ENCODE results near the gene ADGRG4.
A peak's percentile ranks its signal among the peaks of the same experiment; 100 is the strongest.

The ADGRG4 gene

DNA sequence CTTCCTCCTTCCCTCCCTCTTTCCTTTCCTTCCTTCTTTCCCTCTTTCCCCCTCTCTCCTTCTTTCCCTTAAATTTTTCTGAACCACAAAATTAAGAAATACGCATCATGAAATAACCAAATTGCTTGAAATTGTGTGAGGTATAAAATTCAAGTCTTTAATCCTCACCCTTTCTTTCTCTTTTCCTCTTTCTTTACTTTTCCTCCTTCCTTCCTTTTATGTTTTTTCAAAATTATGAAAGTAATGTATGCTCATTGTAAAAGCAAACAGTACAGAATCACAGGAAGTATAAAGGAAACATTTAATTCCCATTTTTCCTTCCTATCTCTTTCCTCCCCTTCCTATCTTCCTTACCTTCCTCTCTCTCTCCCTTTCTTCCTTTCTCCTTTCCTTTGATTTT is 5.4 kb downstream of the ADGRG4 start:
- no peak for DNase-seq

DNA sequence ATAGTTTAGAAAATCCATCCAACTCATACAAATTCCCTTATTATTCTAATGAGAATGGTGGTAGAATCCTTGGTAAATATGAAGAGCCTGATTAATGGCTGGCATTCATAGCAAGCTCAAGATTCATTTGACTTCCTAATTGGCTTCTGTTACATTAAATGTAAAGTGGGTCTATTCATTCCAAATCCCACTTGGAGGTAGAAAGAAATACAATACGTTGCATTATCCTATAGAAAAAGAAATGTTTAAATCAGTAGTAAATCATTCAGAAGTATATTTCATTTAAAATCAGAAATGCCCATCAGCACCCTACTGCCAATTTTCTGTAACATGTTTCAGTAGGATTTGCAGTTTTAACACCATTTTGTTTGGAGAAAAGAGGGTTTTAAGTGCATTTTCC is 6.7 kb downstream of the ADGRG4 start:
- no peak for DNase-seq

DNA sequence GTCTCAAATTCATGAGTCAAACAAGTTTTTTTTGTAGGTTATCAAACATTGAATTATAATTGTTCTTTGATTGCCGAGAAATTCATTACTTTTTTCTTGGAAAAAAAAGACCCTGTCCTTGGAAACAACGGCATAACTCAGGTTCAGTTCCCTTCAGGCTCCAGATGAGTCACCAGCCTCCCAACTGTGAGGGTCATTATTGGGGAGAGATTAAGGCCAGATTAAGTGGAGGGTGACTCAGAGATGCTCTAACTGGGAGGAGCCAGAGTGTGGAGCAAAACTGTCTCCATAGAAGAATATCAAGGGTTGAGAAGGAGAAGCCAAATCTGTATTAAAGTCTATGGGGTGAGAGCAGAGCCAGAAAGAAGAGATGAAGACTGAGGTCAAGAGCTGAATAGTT is 9.6 kb downstream of the ADGRG4 start:
- DNase-seq: peak; percentile 71

DNA sequence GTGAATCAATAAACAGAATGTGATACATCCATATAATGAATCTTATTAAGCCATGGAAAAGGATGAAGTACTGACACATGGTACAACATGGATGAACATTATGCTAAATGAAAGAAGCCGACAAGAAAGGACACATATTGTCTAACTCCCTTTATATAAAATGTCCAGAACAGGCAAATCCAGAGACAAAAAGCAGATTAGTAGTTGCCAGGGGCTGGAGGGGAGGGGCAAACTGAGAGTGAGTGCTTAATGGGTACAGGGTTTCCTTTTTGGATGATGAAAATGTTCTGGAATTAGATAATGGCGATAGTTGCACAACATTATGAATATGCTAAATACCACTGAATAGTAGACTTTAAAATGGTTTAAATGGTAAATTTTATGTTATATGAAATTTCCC is 17.4 kb downstream of the ADGRG4 start:
- no peak for DNase-seq

DNA sequence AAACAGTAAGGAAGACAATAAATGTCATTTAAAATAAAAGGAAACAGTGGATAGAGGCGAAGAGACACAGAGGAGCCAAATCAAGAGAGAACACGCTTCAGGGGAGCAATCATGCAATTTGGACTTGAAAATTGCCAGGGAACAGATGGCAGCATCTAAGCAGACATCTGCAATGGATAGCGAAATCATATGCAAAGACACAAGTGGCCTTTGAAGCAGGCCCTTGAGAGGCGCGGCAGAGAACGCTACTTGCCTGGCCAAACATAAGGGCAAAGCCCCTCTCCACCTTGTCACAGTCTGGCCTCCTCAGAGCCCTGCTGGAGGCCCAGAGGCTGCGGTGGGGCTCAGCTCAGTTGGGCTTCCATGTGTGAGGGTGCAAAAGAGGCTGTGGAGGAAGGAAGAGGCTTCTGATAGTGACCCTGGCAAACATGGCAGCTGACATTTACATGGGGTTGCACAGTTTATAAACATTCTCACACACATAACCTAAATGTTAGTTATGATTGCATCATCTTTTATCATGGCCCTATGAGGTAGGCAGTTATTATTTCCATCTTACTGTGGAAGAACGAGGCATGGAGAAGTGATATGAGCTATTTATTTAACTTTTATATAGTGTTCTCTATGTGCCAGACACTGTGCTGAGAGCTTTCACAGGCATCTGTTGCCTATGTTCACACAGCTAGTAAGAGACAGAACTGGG is 18.3 kb downstream of the ADGRG4 start:
- DNase-seq: no peak

DNA sequence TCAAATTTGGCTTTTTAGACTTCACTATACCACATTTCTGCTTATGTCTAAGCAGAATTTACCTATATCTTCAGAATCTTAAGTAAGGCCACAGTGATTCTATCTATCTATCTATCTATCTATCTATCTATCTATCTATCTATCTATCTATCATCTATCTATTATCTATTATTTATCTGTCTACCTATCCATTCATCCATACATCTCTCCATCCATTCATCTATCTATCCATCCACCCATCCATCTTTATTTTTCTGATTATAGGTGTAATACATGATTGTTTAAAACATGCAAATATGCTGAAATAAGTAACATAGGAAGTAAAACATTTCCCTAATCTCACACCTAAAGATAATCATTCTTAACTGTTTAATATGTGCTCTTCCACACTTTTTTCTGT is 18.8 kb downstream of the ADGRG4 start:
- no peak for DNase-seq

DNA sequence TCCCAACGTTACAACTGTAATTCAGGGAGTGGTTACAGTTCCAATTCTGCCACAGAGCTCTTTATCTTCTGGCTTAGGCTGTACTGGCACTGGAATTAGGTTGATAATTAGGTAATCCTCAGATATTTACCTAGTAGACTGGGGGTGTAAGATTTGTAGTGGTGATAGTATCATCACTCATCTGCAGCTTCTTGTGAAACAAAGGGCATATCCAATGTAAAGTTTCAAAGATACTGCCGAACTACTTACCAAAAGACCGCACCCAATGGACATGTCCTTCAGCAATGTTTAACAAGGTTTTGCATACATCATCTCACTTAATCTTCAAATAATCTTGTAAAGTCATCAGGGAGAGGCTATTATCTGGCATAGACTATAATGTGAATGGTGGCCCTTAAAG is 20.8 kb downstream of the ADGRG4 start:
- DNase-seq: no peak

DNA sequence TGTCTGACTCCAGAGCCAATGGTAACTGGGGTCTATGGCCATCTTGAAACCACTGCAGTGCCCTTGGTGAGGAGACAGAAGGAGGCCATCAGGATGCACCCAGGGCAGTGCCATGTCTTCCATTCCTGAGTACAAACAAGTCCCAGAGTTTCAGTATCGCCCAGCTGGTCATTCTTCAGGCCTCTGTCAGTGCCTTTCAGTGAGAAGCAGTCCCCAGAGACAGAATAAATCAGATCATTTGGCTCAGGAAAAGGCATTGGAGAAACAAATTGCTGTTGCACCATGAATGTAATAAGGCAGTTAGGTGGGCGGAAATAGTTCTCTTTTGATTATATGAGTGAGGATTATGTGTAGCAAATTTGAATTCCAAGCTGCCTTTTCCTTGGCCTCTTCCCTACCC is 21.3 kb downstream of the ADGRG4 start:
- no peak for DNase-seq

DNA sequence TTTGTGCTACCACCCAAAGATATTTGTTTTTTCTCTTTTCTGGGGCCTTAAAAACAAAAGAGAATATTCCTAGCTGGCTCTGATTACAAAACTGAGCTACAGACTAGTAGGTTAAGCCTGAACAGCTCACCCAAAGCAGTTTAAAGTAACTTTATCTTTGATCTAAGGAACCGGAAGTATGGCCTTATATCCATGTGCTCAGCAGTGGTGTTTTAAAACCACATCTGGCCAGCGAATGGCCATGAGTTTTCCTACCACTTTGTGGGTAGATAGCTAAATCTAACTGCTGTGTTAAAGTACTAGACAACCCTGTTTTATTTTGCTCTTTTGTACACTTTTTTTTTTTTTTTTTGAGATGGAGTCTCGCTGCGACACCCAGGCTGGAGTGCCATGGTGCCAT is 24.6 kb downstream of the ADGRG4 start:
- no peak for DNase-seq

DNA sequence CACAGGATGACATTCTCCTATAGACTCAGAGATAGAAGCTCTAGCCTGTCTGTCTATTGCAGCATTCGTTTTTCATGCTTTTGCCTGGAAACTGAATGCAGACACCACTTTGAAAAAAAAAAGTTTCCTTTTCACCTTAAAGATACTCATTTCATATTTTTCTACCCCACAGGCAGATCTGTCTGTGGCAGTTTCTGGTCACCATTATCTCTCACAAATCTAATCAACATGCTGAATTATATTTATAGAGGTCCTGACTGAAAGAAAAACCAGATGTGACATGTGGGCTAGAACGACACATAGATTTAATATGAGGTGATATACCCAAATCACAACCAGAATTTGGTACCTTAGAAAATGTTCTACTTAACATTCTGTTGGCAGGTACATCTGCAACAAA is 28.2 kb downstream of the ADGRG4 start:
- no peak for DNase-seq

DNA sequence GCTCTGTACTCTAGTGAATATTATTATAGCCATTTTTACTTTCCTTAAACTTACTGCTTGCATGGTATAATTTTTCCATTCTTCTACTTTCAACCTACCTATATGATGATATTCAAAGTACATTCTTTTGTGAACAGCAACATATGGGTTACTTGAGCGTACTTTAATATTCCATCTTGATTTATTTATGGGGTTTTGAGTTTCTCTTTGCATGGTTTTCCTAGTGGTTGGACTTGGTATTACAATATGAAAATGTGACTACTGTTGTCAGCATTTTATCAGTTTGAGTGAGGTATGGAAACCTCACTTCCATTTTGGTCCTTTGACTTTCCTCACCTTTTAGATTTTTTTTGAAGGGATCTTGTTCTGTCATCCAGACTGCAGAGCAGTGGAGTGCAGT is 35.9 kb downstream of the ADGRG4 start:
- no peak for DNase-seq

DNA sequence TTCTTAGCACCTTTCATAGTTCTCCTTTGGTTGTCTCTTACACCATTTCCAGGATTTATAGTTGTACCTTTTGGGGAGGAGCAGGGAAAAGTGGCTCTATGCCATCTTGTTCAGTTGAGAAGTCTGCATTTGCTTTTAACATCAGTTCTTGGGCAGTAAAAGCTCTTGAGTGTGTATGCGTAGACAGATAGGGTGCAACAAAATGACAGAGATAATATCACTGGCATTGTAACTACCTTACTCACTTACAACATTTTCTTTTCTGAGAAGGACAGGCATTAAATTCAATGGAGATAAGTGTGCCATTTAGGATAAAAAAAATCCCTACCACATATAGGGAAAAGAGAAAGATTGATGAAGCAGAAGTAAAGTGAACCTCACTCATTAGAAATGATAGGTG is 38.9 kb downstream of the ADGRG4 start:
- DNase-seq: no peak

DNA sequence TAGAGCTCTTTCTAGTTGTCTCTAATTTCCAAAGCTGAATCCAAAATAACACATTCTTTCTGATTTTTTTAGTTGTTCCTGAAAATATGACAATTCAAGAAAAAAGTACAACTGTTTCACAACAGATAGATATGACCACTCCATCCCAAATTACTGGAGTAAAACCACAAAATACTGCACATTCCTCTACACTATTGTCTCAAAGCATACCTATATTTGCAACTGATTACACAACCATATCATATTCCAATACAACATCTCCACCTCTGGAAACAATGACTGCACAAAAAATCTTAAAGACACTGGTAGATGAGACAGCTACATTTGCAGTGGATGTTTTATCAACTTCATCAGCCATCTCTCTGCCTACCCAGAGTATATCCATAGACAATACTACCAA is 43.6 kb downstream of the ADGRG4 start:
- DNase-seq: no peak

DNA sequence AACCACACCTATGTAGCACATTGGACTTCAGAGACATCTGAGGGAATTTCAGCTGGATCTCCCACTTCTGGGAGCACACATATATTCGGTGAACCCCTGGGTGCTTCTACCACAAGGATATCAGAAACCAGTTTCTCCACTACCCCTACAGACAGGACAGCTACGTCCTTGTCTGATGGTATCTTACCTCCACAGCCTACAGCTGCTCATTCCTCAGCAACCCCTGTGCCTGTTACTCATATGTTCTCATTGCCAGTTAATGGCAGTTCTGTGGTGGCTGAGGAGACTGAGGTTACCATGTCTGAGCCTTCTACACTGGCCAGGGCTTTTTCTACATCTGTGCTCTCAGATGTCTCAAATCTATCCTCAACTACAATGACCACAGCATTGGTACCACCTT is 45.7 kb downstream of the ADGRG4 start:
- no peak for DNase-seq

DNA sequence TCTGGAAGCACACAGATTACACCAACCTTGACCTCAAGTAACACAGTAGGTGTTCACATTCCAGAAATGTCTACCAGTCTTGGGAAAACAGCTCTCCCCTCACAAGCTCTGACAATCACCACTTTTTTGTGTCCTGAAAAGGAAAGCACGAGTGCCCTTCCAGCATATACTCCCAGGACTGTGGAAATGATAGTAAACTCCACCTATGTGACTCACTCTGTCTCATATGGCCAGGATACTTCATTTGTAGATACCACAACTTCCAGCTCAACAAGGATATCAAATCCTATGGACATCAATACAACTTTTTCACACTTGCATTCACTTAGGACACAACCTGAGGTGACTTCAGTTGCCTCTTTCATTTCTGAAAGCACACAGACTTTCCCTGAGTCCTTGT is 46.9 kb downstream of the ADGRG4 start:
- DNase-seq: no peak

DNA sequence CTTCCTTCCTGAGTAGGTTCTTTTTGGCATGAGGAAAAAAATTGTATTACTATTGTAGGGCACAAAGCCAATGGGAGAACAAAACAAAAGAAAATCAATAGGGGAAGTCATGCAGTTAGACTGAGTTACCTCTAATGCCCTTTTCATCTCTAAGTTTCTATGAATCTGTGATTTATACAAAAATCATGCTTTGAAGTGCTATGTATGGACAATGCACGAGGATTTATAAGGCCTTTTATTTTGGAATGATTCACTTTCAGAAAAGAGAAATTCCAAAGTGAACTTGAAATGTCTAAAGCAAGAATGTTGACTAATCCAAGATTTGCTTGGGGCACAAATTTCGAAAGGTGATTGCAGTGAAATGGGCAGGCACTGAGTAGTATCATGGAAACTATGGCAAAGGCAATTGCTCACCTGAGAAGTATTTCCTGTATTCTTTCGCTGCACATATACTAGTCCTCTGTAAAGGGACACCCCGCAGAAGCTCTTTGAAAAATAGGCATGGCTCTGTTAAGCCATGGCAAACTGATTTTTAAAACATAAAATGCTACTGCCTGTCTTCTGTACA is 52.8 kb downstream of the ADGRG4 start:
- no peak for DNase-seq

DNA sequence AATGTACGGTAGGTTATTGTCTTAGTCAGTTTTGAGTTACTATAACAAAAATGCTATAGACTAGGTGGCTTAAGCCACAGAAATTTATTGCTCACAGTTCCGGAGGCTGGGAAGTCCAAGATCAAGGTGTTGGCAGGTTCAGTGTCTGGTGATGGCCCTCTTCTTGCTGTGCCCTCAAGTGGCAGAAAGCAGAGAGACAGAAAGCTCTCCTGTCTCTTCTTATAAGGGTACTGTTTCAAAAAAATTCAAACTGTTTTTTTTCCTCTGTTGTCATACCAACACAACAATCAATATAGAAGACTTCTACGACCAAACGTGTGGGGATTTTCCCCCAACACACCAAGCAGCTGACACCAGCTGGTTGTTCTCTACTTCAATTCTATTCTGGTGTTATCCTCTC is 53.4 kb downstream of the ADGRG4 start:
- no peak for DNase-seq

DNA sequence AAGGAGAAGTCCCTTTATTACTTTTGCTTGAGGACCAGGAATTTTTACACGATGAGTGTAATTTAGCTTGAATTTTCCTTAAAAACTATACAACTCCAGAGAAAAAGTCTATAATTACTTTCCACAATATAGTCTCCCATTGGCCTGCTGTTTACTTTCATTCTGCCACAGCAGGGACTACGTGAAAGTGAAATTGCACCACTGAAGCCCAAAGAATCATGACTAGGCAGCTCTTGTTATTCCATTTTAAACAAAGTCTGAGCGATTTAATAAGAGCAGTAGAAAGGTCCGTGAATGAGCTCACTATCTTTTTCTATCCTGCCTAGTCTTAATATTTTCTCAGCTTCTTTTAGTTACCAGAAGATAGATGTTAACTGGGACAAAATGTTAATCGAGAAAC is 68.6 kb downstream of the ADGRG4 start:
- no peak for DNase-seq

DNA sequence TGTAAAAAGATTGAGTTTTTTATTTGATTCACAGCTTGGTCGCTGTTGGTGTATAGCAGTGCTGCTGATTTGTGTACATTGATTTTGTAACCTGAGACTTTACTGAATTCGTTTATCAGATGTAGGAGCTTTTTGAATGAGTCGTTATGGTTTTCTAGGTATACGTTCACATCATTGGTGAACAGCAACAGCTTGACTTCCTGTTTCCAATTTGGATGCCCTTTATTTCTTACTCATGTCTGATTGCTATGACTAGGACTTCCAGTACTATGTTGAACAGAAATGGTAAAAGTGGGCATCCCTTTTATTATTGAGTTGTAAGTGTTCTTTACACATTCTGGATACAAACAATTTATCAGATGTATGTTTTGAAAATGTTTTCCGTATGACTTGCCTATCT is 76.0 kb downstream of the ADGRG4 start:
- DNase-seq: no peak

DNA sequence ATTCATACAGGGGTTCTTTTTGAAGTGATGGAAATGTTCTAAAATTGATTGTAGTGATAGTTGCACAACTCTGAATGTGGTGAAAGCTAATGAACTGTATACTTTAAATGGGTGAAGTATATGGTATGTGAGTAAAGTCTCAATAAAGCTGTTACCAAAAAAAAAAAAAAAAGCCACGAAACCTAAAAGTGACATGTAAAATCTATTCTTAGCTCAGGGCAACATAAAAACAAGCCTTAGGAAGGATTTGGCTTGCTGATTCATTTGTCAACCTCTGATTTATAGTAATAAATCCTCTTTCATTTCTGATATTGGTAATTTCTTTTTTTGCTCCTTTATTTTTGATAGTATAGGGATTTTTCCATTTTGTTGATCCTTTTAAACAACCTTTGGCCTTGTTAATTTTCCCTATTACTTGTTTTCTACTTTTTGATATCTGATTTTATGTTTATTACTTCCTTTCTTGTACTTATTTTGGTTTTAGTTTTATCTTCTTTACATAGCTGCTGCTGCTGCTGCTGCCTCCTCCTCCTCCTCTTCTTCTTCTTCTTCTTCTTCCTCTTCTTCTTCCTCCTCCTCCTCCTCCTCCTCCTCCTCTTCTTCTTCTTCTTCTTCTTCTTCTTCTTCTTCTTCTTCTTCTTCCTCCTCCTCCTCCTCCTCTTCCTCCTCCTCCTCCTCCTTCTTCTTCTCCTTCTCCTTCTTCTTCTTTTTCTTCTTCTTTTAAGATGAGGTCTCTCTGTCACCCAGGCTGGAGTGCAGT is 79.4 kb downstream of the ADGRG4 start:
- DNase-seq: no peak

DNA sequence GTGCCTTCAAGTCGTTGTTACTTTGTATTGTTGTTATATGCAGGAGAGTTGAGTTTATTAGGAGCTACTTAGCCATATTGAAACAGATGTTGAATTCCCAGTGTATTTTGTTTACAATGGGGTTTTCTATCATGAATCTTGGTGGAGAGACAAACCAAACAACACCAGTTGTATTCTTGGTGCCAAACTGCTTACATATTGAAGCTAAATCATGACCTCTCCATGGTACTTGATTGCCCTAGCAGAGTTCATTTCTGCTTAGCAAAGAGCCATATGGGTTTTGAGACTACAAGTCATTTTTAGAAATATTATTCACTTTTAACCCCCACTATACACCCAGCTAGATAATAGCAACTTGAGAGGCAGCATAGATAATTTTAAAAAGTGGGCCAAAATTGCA is 85.4 kb downstream of the ADGRG4 start:
- DNase-seq: no peak

DNA sequence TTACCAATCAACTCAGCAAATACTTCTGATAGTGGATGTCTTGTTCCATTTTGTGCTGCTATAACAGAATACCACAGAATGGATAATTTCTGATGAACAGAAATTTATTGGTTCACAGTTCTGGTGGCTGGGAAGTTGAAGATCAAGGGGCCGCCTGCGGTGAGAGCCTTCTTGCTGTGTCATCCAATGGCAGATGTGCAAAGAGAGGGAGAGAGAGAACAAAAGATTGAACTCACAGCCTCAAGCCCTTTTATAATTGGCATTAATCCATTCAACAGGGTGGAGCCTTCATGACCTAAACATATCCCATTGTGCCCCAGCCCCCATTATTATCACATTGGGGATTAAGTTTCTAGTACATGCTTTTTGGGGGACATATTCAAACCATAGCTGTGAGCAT is 86.1 kb downstream of the ADGRG4 start:
- no peak for DNase-seq

DNA sequence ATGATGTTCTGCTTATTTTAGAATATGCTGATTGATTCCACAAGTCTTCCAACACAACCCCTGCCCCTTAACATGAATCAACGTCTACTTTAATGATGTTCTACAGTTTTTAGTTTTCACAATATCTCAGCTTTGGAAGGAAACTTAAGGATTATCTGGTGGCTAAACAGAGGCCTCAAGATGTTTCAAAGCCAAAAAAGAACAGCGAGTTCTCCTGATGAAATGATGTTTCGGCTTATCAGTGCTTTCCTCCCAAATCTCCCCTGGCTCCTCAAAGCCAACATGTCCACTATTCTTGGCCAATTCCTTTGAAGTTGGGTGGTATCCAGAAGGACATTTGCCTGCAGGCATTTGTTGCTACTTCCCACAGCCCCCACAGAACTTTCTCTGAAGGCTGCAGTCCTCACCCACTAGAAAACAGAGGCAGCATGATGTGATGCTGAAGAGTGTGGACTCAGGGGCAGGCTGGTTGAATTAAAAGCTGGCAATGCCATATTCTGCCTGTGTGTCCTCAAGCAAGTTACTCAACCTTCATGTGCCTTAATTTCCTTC is 87.3 kb downstream of the ADGRG4 start:
- DNase-seq: no peak

DNA sequence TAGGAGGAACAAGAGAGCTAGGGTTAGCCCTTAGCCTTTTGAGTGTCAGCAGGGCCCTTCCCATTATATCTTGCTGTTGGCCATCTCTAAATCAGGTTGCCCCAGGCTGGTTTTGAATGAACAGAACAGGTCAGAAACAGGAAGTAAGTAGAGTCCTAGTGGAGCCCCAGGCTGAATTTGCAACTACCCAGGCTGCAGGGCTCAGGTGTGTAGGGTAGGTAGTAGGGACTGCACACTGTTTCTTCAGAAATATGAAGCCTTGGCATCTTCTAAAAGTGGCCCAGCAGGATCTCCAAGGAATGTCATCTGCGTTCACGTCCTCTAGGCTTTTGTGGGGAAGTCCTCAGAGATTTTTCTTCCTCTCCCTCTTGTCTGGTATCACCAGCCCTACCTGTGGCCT is 90.2 kb downstream of the ADGRG4 start:
- no peak for DNase-seq
